ENCODE measurements around the gene ZNF692.

DNA sequence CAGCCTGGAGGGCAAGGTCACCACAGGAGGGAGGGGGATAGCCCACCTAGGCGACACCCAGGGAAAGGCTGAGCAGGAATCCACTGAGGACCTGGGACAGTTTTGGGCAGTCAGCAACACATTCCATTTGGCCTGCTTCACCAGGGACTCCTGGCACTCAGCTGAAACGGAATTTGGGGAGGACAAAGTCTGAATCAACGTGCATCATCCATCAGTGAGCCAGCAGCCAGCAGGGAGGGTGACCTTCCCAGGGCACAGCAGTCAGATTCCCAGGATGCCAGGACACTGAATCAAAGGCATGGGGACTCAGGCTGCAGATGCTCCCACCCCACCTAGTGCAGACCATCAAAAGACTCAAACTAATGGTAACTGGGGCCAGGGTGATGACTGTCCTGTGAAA is 37.8 kb downstream of the ZNF692 start:
- TF ChIP-seq JUN (IDR thresholded peaks at IDR 0.05; ENCODE audit: borderline replicate concordance, insufficient read depth, insufficient read length, low read depth), result no peak
- TF ChIP-seq MAX (IDR thresholded peaks at IDR 0.05; ENCODE audit: insufficient read depth, insufficient read length), result no peak
- TF ChIP-seq, protein P1, sequence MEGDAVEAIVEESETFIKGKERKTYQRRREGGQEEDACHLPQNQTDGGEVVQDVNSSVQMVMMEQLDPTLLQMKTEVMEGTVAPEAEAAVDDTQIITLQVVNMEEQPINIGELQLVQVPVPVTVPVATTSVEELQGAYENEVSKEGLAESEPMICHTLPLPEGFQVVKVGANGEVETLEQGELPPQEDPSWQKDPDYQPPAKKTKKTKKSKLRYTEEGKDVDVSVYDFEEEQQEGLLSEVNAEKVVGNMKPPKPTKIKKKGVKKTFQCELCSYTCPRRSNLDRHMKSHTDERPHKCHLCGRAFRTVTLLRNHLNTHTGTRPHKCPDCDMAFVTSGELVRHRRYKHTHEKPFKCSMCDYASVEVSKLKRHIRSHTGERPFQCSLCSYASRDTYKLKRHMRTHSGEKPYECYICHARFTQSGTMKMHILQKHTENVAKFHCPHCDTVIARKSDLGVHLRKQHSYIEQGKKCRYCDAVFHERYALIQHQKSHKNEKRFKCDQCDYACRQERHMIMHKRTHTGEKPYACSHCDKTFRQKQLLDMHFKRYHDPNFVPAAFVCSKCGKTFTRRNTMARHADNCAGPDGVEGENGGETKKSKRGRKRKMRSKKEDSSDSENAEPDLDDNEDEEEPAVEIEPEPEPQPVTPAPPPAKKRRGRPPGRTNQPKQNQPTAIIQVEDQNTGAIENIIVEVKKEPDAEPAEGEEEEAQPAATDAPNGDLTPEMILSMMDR (IDR thresholded peaks at IDR 0.05; ENCODE audit: extremely low read depth in 1 of 2, insufficient read depth in 1 of 2, low read depth in 1 of 2, low read length in 2 of 2), result no peak
- TF ChIP-seq POLR2A (IDR thresholded peaks at IDR 0.05; ENCODE audit: low read depth, low read length), result no peak
- no peak for TF ChIP-seq POLR2AphosphoS5 (IDR thresholded peaks at IDR 0.05; ENCODE audit: insufficient read depth, low read depth, low read length)
- no peak for TF ChIP-seq EZH2 (IDR thresholded peaks at IDR 0.05; ENCODE audit: borderline replicate concordance, low read depth, low read length, severe bottlenecking)
- no peak for TF ChIP-seq FOS (IDR thresholded peaks at IDR 0.05; ENCODE audit: borderline replicate concordance, insufficient read depth, low read length)
- TF ChIP-seq MYC (IDR thresholded peaks at IDR 0.05; ENCODE audit: low read depth, low read length), result no peak
- no peak for TF ChIP-seq GATA2 (IDR thresholded peaks at IDR 0.05; ENCODE audit: insufficient read depth, insufficient read length, low read depth, low read length)
